Activated naive CD8-positive, alpha-beta T cell treated with anti-CD3 and anti-CD28 coated beads, Interleukin-2, amount 50 U/mL, for 16 hours (primary cell): ENCODE results near the gene EPB41L5.
"Not testable (repeated sequence)": the region's sequence is repeated elsewhere in the genome, so short reads cannot be mapped to it uniquely, and the experiment has no call there.

Experiments
- DNase-seq: peaks from one replicate; pipeline ENCODE4 v3.0.0-alpha.2; 2020; ENCODE audit warnings: low read depth, low spot score

The EPB41L5 gene

DNA sequence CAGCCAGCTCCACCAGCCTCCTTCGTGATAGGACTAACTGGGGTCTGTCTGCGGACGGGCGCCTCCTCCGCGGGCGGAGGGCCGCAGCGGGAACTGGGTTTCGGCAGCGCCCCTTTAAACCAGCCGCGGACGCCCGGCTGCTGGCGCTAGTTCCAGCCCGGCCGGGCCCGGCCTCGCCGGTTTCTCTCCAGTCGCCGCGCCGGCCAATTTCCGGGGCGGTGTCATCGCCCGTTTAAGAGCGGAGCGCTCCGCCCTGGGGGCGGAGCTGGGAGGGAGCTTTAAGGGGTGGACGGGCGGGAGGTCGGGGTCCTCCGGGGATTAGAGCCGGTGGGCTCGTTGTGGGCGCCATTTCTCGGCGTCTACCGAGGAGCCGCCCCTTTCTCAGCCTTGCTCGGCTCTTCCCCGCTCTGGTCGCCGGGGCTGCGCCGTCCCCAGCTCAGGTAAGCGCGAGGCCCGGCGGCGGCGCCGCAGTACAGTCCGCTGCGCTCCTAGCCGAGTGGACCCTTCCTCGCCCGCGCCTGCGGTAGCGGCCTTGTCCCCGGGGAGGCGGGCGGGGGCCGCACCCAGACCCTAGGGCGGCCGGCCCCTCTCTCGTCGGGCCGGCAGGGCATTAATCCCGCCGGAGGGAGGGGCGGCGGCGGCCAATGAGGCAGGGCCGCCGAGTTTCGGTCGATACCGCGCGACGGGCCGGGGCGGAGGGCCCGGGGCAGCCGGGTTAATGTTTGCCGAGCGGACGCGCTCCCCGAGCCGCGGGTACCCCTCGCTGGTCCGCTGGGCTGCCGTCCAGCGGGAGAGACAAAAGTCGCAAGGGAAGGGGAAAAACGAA, at the start of gene EPB41L5:
TSS of gene EPB41L5 (plus strand) at position 307 of the 826 bp plus-strand sequence. CDS start 6,008 bp downstream, outside the sequence.
- DNase-seq: peak; percentile 62

DNA sequence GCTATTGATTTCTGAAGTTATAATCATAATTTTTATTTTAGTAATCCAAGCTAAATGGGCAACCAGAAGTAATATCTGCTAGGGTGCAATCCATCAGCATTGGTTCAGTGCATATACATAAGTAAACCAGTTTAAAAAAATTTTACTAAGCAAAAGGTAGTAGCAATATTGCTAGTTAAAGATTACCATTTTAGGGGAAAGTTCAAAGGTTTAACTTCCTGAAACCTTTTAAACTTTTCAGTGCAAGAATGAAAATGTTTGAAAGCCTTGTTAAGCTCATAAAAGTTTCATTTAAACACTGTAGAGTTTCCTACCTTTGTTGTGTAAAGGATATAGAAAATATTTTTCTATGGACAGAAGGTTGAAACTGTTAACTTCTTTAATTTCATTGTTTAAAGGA, 31.0 kb upstream of the EPB41L5 start:
- DNase-seq: no peak

DNA sequence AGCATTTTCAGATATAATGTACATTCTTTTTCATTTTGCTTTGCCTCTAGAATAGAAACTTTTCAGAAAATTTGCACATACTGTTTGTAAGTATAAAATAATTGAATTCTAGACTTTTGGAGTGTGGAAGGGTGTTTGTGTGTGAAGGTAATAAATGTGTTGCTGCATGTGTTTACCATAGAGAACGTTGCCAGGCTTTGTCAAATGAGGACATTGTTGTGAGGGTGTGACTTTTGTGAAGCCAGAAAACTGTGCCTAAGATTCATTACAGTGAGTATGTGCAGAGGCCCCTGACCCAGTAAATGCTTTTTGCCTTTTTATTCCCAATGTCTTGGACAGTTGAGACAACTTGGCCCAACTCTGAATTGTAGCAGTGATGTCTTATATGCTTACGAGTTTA, 30.4 kb upstream of the EPB41L5 start:
- DNase-seq: no peak

DNA sequence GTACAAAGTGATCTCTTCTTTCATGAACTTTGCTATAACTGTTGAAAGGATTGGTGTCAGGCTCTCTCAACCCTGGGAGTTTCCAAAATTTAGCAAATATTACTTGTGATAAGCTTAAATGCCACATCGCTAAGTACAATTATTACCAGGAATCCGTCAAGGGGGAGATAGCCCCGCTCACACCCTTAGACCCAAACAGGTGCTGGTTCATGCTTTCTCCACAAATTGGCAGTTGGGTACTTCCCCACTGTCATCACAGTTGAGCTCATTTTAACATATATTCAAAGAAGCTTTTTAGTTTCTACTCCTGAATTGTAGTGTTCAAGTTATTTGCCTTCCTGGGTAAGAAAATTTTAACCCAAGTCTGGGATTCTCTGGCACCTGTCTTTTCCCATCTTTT, 29.8 kb upstream of the EPB41L5 start:
- no peak for DNase-seq

DNA sequence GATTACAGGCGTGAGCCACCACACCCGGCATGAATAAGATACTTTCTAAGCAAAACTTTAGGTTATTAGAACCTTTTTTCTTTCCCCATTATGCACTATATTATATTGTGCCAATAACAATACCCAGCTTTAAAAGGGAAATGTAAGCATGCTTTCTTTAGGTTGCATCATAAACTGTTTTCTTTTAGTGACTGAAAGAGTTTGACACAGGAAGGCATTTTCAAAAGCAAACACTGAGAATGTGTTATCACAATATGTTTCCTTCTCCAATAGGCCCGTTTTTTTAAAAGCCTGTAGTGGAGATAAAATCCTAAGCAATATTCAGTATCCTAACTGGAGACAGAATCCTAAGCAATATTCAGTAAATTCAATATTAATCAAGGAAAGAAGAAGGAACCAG, 16.7 kb upstream of the EPB41L5 start:
- DNase-seq: no peak

DNA sequence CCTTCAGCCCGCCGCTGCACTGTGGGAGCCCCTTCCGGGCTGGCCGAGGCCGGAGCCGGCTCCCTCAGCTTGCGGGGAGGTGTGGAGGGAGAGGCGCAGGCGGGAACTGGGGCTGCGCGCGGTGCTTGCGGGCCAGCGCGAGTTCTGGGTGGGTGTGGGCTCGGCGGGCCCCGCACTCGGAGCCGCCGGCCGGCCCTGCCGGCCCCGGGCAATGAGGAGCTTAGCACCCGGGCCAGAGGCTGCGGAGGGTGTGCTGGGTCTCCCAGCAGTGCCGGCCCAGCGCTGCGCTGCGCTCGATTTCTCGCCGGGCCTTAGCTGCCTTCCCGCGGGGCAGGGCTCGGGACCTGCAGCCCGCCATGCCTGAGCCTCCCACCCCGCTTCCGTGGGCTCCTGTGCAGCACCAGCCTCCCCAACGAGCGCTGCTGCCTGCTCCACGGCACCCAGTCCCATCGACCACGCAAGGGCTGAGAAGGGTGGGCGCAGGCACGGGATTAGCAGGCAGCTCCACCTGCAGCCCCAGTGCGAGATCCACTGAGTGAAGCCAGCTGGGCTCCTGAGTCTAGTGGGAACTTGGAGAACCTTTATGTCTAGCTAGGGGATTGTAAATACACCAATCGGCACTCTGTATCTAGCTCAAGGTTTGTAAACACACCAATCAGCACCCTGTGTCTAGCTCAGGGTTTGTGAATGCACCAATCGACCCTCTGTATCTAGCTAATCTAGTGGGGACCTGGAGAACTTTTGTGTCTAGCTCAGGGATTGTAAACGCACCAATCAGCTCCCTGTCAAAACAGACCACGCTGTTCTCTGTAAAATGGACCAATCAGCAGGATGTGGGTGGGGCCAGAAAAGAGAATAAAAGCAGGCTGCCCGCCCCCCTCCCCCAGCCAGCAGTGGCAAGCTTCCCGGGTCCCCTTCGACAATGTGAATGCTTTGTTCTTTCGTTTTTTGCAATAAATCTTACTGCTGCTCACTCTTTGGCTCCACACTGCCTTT, 15.7 kb upstream of the EPB41L5 start:
- not testable (repeated sequence) for DNase-seq

DNA sequence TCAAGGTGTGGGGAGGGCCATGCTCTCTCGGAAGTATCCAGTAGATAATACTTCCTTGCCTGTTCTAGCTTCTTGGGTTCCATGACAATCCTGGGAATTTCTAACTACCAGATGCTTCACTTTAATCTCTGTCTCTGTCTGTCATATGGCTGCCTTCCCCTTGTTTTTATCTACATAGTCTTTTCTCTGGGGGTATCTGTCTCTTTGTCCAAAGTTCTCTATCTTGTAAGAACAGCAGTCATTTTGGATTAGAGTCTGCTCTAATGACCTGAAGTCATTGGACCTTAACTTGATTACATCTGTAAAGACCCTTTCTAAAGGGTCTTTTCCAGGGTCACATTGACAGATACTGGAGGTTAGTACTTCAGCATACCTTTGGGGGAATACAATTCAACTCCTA, 11.4 kb upstream of the EPB41L5 start:
- no peak for DNase-seq

DNA sequence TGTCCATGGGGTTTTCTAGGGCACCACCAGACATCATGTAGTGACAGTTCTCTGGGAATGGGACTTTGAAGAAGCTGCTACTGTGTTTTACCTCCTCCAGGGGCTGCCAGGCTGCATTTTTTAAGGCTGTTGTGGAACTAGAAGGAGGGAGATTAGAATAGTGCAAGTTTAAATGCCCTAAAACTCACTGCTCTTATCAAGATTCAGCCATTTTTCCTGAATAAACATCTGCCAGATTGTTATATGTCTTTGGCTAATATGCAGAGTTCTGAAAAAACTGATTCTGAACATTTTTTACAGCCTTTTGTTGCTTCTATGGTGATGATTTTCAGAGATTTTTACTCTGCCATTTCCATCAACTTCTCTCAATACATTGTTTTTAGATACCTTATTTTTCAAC, 8.6 kb upstream of the EPB41L5 start:
- DNase-seq: no peak

DNA sequence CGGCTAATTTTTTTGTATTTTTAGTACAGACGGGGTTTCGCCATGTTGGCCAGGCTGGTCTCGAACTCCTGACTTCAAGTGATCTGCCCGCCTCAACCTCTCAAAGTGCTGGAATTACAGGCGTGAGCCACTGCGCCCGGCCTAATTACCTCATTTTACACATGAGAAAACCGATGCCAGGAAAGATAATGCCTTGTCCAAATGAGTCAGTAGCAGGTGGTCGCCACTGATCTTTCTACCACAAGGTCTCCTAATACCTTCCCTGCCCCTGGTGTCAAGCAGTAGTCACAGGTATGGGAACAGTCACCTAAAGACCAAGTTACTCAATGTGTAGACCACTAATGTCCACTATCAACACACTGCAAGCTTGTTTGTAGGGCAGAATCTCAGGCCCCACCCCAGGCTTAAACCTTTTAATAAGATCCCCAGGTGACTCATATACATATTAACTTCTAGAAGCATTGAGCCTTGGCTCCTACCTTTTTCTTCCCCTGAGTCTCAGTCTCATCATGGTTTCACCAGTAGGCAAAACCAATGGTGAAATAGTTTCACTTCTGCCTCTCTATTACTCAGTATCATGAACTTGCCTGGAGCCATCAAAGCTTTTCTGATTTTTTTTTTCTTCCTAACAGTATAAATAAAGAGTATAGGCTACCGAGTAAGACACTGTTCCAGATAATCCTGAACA, 6.9 kb upstream of the EPB41L5 start:
- DNase-seq: no peak

DNA sequence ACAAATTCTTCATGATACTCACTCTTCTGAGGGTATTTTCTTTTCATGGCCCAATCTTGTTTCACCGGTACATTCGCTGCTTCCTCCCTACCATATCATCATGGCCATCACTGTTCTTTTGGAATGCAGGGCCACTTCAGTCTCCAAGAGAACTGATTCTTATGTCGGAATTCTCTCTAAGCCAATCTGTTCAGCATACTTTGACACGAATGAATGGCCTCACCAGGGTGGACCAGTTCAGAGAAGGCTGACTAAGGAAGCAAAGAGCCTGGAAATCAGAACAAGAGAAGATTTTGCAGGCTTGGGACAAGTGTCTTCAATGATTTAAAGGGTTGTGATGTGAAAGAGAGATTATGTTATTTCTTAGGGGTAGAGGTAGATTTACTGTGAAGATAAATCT, 5.0 kb upstream of the EPB41L5 start:
- no peak for DNase-seq

DNA sequence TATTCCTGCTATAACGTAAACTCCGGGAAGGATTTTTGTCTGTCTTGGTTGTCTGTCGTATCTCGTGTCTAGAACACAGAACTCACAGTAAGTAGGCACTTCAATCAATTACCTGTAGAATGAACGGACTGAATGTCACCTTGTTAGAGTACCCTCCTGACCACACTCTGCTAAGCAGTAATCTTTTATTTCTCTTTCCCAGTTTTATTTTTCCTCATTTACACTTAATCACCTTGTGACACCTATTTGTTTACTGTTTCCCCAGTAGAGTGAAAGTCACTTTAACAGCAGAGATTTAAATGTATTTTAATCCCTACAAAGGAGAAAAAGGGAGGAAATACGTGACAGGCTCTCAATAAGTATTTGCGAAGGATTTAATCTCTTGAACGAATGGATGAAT, 514 bp upstream of the EPB41L5 start:
- no peak for DNase-seq

DNA sequence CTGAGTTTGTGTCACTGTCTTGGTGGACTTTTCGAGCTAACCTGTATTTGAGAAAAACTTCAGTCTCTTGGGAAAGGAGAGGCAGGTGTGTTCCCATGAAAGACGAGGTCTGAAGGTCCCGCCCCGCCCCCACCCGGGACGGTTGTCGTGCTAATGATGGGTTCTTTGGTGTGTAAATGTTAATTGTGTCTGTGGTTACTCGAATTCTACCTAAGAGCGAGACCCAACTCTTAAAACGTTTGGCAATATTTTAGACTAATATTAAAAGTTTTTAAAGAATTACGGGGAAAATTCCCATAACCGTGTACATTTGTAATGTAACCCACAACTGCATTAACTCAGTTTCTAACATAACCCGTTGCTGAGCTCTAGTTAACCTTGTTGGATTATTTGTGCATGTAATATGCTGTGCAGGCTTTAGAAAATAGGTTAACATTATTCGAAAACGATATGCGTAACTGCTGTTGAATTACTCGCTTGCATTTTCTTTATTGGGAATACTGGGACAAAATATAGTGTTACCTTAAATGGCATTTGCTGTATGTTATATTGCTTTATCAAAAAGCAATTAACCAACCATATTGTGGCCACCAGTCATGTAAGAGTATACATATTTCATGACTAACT, 833 bp downstream of the EPB41L5 start:
- no peak for DNase-seq

DNA sequence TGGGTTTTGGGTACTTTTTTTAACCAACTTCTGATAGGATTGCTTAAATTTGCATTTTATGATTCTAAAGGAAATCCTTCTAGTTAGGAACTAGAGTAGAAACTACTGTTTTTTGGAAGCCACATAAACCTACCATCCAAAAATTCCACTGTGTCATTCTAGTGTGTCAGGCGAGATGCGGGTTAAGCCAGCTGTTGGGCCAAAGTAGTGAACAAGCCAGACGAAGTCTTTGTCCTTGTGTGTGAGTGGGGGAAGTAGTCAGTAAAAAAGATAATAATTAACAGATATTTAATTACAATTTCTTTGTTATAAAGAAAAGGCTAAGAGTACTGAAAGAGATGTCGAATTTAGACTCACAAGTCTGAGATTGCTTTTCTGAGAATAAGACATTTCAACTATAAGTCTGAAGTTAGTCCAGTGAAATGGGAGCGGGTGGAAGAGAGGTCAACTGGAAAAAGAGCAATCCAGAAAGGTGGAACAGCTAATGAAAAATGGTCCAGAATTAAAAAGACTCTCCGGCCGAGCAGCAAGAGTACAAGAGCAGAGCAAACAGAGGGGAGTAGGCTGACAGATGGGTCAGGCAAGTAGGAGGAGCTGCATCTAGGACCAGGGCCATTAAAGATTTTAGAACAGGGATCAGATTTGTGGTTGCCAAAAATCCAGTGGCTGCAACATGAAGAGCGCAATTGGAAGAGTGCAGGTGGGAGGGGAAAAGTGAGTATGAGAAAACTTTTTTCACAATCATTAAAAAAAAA, 1.5 kb downstream of the EPB41L5 start:
- no peak for DNase-seq

DNA sequence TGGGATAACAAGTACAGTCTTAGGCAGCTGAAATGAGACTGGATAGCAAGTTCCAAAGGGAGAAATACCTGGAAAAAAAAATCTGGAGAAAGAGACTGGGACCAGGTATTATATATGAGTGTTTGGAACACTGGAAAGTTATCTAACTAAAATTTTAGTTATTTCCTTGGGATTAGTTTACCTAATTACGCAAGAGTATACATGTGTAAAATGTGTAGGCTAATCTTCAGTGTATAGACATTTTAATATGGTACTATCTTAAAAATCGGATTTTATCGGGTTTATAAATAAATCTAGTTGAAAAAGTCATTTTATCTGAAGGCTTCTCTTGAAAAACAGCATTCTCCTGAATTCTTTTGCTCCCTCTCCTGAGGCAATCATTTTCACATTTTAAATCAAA, 3.9 kb downstream of the EPB41L5 start:
- no peak for DNase-seq

DNA sequence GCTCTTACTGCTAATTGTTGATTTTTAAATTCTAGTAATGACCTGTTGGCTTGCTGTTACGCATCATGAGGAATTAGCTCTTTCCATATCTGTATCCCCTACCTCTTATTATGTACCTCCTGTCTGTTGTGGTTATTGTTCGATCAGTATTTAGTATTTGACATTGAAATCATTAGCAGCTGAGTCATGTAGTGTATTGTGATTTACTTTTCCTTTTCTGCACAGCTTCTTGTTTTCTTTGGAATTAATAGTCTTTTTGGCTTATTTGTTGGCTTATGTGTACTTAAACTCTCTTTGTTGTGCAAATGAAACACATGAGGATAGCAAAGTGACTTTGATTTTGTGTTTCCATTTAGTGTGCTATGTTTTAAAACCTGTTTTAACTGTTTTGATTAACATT, 4.3 kb downstream of the EPB41L5 start:
- no peak for DNase-seq

DNA sequence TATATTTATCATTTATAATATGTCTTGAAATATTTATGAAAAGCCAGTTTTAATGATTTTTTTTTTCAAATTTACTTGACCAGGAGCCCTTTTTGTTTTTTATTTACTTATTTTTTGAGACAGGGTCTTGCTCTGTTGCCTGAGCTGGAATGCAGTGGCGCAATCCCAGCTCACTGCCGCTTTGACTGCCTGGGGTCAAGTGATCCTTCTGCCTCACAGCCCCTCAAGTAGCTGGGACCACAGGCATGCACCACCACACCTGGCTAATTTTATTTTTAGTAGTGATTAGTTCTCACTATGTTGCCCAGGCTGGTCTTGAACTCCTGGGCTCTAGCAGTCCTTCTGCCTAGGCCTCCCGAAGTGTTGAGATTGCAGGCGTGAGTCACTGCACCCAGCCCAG, 5.7 kb downstream of the EPB41L5 start:
- no peak for DNase-seq

DNA sequence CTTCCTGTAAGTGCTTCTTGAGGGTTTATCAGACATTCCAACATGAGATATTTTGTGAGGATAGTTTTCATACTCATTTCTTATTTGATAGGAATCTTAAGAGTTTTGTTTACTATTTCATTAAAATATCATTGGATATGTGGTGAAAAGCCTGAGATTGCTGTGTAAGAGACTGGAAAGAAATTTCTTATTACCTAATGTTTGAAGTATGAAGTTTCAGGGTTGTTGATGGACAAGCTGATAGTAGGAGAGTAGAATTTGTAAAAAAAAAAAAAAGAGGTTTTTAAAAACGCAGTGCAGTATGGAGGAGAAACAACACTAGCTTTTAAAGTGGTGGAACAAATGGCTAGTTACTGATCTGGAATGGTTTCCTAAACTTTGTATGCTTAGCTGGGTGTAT, 7.7 kb downstream of the EPB41L5 start:
- DNase-seq: no peak

DNA sequence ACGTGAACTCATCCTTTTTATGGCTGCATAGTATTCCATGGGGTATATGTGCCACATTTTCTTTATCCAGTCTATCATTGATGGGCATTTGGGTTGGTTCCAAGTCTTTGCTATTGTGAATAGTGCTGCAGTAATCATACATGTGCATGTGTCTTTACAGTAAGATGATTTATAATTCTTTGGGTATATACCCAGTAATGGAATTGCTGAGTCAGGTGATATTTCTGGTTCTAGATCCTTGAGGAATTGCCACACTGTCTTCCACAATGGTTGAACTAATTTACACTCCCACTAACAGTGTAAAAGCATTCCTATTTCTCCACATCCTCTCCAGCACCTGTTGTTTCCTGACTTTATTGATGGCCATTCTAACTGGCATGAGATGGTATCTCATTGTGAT, 9.6 kb downstream of the EPB41L5 start:
- DNase-seq: not testable (repeated sequence)

DNA sequence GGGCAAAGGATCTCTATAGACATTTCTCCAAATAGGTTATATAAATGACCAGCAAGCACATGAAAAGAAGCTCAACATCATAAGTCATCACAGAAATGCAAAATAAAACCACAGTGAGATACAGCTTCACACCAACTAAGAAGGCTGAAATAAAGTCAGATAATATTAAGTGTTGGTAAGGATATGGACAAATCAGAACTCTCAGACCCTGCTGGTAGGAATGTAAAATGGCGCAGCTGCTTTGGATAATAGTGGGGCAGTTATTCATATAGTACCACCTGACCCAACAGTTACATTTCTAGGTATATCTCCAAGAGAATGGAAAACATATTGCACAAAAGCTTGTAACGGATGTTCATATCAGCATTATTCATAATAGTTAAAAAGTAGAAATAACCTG, 14.0 kb downstream of the EPB41L5 start:
- no peak for DNase-seq

DNA sequence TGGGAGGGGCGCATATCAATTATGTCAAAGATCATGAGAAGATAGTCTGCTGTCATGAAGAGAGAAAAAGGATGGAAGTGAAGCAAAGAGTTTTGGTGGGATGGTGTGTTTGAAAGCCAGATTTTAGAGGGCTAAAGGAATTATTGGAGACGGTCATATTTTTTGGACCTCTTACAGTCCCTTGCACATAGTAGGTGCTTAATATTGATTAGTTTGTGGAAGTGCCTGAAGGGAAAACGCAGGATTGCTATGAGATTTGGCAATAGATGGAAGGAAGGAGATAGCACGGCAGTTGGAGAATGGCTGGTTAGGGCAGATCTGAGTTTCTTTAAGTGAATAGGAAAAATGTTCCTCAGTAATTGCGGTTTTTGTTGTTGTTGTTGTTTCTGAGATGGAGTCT, 15.9 kb downstream of the EPB41L5 start:
- DNase-seq: no peak
